Adipocyte (in vitro differentiated cells): Measurements from ENCODE around the gene RNF130.

ENCODE experiments used
- DNase-seq: peaks from one replicate; pipeline ENCODE4 v3.0.0-alpha.2; 2015; ENCODE audit warnings: low read depth
- H3K27me3 ChIP-seq: replicated peaks from 2 replicates; pipeline ENCODE4 v1.7.0; 2013; ENCODE audit warnings: mild to moderate bottlenecking, low read length, moderate library complexity; ENCODE audit not compliant: control insufficient read depth, insufficient read depth
- H3K36me3 ChIP-seq: 2 replicates; pipeline ENCODE4 v1.7.0; 2013; ENCODE audit warnings: low read length, mild to moderate bottlenecking, moderate library complexity; ENCODE audit not compliant: control insufficient read depth, insufficient read depth, severe bottlenecking
- H3K4me1 ChIP-seq: 2 replicates; pipeline ENCODE4 v1.7.0; 2013; ENCODE audit warnings: mild to moderate bottlenecking, low read length, moderate library complexity; ENCODE audit not compliant: control insufficient read depth, insufficient read depth
- H3K4me3 ChIP-seq: 2 replicates; pipeline ENCODE4 v1.7.0; 2013; ENCODE audit warnings: mild to moderate bottlenecking, low read length, moderate library complexity
- H3K9ac ChIP-seq: 2 replicates; pipeline ENCODE4 v1.7.0; 2013; ENCODE audit warnings: mild to moderate bottlenecking, low read length, moderate library complexity
- H3K9me3 ChIP-seq: 2 replicates; pipeline ENCODE4 v1.7.0; 2013; ENCODE audit warnings: mild to moderate bottlenecking, low read length, moderate library complexity; ENCODE audit not compliant: control insufficient read depth

Gene RNF130

DNA sequence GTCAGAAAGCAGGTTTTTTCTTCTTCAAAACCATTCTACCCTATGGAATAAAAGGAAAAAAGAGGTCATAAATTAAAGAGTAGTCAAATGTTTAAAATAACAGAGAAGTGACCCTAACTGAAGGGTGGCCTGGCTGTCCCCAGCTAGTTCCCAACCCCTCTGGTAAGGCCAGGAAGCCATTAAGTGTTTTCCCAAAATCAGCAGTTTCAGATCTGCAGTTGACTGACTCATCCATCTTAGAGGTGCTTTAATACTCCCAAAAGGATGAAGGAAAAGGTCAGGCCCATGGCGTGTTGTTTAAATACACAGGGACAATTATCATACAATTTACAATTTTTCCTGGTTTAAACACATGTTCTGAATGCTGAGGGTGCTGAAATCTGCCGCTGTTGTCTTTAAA lies 115.9 kb downstream of the RNF130 start:
- Histone ChIP-seq H3K9ac (no peak overlapping the region), H3K4me1 (peaks cover 24% of the 10 kb centered on the region), H3K36me3 (no peaks in the 10 kb centered on the region), H3K4me3 (no peak overlapping the region), H3K9me3 (no peaks in the 10 kb centered on the region), H3K27me3 (no peaks in the 10 kb centered on the region)
- DNase-seq: no peak

DNA sequence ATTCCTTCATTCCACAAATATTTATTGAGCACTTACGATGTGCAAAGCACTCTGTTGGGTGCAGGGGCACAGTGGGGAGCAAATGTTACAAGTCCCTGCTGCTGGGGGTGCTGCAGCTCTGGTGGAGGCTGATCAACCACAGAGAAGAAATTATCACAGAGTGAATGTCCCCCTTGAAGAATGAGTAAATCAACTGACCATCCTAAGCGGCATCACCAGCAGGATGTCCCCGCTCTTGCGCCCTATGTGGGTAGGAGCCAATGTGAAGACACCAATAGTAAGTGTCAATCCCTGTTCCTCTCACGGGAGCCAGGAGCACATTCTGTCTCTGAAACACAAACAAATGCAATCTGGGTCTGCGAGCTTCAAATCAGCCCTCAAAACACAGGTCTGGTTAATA lies 116.5 kb downstream of the RNF130 start:
- no peak overlapping the region for H3K4me3 ChIP-seq
- H3K9ac ChIP-seq: no peak overlapping the region
- DNase-seq: no peak
- H3K36me3 ChIP-seq: no peaks in the 10 kb centered on the region
- H3K27me3 ChIP-seq: no peaks in the 10 kb centered on the region
- peaks cover 24% of the 10 kb centered on the region for H3K4me1 ChIP-seq
- no peaks in the 10 kb centered on the region for H3K9me3 ChIP-seq

DNA sequence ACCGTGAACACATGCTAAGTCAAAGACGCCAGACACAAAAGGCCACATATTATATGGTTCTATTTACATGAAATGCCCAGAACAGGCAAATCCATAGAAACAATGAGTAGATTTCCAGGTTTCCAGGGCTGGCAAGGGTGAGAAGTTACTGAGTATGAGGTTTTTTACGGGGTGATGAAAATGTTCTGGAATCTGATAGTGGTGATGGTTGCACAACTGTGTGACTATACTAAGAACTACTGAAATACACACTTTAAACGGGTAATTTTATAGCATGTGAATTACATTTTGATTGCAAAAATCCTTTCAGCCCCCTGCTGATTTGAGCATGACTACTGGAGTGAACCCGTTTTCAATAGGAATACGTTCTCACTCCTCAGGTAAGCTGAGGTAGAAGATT lies 117.1 kb downstream of the RNF130 start:
- H3K9ac ChIP-seq: no peak overlapping the region

DNA sequence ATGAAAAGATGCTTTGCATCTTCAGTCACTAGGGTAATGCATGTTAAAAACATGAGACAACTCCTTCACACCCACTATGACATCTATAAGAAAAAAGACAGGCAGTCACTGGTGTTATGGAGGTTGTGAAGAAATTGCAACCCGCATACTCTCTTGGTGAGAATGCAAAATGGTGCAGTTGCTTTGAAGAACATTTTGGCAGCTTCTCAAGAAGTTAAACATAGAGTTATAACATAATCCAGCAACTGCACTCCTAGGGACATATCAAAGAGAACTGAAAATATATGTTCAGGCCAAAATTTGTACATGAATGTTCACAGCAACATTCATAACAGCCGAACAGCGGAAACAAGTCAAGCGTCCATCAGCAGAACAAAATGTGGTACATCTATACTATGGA lies 117.6 kb downstream of the RNF130 start:
- Histone ChIP-seq H3K4me1 (peaks cover 24% of the 10 kb centered on the region), H3K36me3 (no peaks in the 10 kb centered on the region), H3K27me3 (no peaks in the 10 kb centered on the region), H3K9ac (no peak overlapping the region), H3K4me3 (no peak overlapping the region), H3K9me3 (no peaks in the 10 kb centered on the region)
- DNase-seq: peak; percentile 2

More for the DNA sequence above, 117.1 kb downstream of the RNF130 start:
- peak; percentile 52 for DNase-seq
- no peaks in the 10 kb centered on the region for H3K9me3 ChIP-seq
- H3K4me3 ChIP-seq: no peak overlapping the region
- no peaks in the 10 kb centered on the region for H3K36me3 ChIP-seq
- H3K27me3 ChIP-seq: no peaks in the 10 kb centered on the region
- peaks cover 24% of the 10 kb centered on the region for H3K4me1 ChIP-seq

DNA sequence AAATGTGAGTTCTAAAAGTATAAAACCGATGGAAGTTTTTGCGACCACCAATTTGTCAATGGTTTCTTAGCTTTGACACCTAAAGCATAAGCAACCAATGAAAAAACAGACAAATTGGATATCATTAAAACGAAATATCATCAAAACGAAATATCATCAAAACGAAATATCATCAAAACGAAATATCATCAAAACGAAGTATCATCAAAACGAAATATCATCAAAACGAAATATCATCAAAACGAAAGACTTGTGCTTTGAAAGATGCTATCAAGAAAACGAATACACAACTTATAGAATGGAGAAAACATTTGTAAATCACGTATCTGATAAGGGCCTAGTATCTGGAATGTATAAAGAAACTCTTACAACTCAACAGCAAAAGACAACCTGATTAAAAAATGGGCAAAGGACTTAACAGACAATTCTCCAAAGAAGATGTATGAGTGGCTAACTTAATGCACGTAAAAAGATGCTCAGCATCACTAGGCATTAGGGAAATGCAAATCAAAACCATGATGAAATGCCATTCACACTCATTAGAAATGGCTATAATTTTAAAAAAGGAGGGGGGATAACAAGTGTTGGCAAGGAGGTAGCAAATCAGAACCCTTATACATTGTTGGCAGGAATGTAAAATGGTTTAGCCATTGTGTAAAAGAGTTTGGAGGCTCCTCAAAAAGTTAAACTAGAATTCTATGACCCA lies 134.4 kb downstream of the RNF130 start:
- H3K4me3 ChIP-seq: no peak overlapping the region
- H3K27me3 ChIP-seq: no peaks in the 10 kb centered on the region
- no peaks in the 10 kb centered on the region for H3K9me3 ChIP-seq
- DNase-seq: no peak
- no peaks in the 10 kb centered on the region for H3K4me1 ChIP-seq
- H3K9ac ChIP-seq: no peak overlapping the region
- no peaks in the 10 kb centered on the region for H3K36me3 ChIP-seq

DNA sequence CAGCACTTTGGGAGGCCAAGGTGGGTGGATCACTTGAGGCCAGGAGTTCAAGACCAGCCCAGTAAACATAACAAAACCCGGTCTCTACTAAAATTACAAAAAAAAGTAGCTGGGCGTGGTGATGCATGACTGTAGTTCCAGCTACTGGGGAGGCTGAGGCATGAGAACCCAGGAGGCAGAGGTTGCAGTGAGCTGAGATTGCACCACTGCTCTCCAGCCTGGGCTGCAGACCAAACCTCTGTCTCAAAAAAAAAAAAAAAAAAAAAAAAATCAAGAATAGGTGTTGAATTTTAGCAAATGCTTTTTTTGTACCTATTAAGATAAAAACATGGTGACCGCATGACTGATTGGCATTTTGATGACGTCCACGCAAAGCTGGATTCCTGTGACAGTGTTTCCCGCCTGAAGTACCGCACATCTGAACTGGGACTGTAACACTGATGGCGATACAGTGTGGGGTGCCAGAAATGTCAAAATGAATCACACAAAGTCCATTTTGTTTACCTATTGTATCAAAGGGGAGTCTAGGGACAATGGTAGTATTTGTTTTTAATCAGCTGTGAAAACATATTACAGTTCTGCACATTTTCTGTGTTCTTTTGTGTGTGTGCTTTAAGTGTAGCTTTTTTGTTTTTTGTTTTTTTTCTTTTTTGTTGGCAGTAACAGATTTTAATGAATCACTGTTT lies 140.6 kb downstream of the RNF130 start:
- Histone ChIP-seq H3K4me3 (no peak overlapping the region), H3K4me1 (no peaks in the 10 kb centered on the region), H3K27me3 (no peaks in the 10 kb centered on the region), H3K36me3 (no peaks in the 10 kb centered on the region), H3K9ac (no peak overlapping the region), H3K9me3 (no peaks in the 10 kb centered on the region)
- no peak for DNase-seq

DNA sequence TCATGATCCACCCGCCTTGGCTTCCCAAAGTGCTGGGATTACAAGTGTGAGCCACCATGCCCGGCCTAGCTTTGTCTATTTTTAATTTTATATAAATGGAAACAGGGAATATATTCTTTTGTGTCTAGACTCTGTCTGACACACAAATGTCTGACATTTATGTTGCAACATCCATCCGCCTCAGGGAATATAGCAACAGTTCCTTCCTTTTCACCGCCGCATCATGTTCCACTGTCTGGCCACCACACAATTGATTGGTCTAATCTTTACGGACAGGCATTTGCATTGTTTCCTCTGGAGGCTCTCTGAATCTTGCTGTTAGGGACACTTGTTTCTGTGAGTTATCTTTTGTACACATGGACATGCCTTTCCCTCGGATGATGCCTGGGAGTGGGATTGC lies 143.7 kb downstream of the RNF130 start:
- H3K4me3 ChIP-seq: no peak overlapping the region
- DNase-seq: no peak
- H3K36me3 ChIP-seq: no peaks in the 10 kb centered on the region
- no peaks in the 10 kb centered on the region for H3K27me3 ChIP-seq
- no peak overlapping the region for H3K9ac ChIP-seq
- H3K4me1 ChIP-seq: no peaks in the 10 kb centered on the region
- no peaks in the 10 kb centered on the region for H3K9me3 ChIP-seq

DNA sequence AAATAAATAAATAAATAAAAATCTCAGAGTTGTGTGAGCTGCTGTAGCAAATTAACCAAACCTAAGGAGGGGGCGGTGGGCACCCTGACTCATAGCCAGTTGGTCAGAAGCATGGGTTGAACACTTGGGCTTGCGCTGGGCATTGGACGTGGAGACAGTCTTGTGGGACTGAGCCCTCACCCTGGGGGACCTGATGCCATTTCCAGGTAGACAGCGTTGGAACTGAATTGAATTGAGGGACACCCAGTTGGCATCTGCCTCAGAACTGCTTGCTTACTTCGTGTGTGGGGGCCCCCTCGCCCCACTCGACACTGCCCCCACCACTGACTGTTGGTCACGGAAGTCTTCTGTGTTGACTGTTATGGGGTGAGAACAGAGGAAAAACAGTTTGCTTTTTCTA lies 144.9 kb downstream of the RNF130 start:
- Histone ChIP-seq H3K27me3 (no peaks in the 10 kb centered on the region), H3K4me3 (no peak overlapping the region), H3K9me3 (no peaks in the 10 kb centered on the region), H3K4me1 (no peaks in the 10 kb centered on the region), H3K36me3 (no peaks in the 10 kb centered on the region), H3K9ac (no peak overlapping the region)
- DNase-seq: no peak

DNA sequence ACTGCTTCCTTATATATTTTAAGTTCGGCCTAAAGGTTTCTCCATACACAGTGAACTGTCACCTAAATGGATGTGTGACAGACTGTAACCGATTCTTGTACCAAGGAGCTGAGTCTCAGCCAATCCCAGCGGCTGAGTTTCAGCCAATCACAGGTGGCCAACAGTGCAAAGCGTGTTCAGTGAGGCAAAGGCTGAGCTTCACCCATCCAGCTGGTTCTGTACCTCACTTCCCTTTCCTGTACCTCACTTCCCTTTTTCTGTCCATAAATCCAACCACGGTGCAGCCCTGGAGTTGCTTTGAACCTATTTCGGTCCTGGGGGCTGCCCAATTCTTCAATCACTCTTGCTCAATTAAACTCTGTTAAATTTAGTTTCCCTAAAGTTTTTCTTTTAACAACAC lies 148.1 kb downstream of the RNF130 start:
- Histone ChIP-seq H3K4me3 (no peak overlapping the region), H3K27me3 (peaks cover 2% of the 10 kb centered on the region), H3K9ac (no peak overlapping the region), H3K36me3 (no peaks in the 10 kb centered on the region), H3K9me3 (no peaks in the 10 kb centered on the region), H3K4me1 (no peaks in the 10 kb centered on the region)
- no peak for DNase-seq

DNA sequence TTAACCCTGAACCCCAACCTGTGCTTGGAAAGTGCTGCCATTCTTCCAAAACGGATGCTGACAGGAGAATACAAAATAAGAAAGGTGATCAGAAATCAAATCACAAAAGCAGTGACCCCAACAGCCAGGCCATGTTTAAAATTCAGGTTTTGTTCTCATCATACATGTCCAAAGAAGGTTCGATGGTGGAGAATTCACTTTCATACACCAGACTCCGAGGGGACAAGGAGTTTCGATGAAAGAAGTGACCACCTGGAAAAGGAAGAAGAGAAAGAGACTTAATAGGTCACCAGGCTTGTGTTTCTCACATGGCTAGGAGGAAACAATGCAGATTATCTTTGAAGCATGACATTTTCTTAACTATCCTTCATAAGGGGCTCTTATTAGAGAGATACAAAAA lies 151.4 kb downstream of the RNF130 start:
- Histone ChIP-seq H3K9me3 (no peaks in the 10 kb centered on the region), H3K9ac (no peak overlapping the region), H3K27me3 (peaks cover 9% of the 10 kb centered on the region), H3K4me1 (no peaks in the 10 kb centered on the region), H3K4me3 (no peak overlapping the region), H3K36me3 (no peaks in the 10 kb centered on the region)
- no peak for DNase-seq

DNA sequence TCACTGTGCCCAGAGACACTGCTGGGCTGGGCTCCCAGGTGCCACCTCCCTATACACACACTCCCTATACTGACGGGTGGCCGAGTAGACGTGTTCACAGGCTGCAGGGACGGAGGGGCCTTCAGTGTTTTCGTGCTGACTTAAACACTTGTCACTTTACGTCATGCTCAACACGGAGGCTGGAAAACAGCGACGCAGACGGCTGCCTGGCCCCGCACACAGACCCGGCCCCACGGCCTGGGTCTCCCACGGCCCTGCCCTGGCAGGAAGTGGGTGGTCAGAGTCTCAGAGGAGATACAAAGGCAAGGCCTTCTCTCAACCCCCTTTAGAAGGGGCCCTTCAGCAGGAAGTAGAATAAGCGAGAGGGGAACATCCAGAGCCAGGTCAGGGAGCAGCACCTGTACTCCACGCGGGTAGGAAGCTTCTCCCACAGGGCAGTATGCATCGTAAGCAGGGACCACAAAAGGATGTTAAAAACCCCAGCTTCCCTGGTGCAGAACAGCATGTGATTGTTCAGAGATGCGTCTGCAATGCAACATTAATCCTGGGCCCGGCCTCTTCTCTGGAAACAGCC lies 152.0 kb downstream of the RNF130 start:
- no peak for DNase-seq
- Histone ChIP-seq H3K36me3 (no peaks in the 10 kb centered on the region), H3K9me3 (no peaks in the 10 kb centered on the region), H3K4me3 (no peak overlapping the region), H3K9ac (no peak overlapping the region), H3K4me1 (no peaks in the 10 kb centered on the region), H3K27me3 (peaks cover 9% of the 10 kb centered on the region)
